Heart left ventricle (tissue), 13 donors: ENCODE data around the gene SPATA2.

Source experiments
- CTCF ChIP-seq, 12 donors: fragments of 200-600 bp; sonication (generic) in 4 of 12; IDR thresholded peaks; one replicate each; pipeline versions ENCODE4 v1.5.0 to v1.8.0; 2018 to 2022; ENCODE audit warnings: antibody characterized with exemption in 12 of 12, mild to moderate bottlenecking in 5 of 12
- POLR2A ChIP-seq, 2 donors: fragments of 450-650 bp; IDR thresholded peaks; one replicate each; pipeline ENCODE4 v1.6.1; 2017; ENCODE audit warnings: antibody characterized with exemption in 2 of 2, mild to moderate bottlenecking in 2 of 2, moderate library complexity in 2 of 2
- donor health status: ischemic (EF 13 %, LVEDD 7.1; RV severe dilation, severe dysfunction).
- donor health status: DM: no; HTN: yes; CAD: no.
- donor health status: DM: no; HTN: no; CAD: no.
- donor health status: ischemic (EF 25% LVEDD 6.9; RV normal size, moderate dysfunction).
- donor health status: ischemic (EF 25% LVEDD 5.7; RV mildly dilated, moderate dysfunction).
- donor health status: ischemic (EF 35%, LVEDD 5.7; RV mildly dilated, moderate dysfunction).
- donor health status: nonischemic (EF 11% LVEDD 7.7; RV severe dilation, severe dysfunction).
- donor health status: DM: yes; HTN: yes; CAD: no.
- donor health status: PGD.
- donor health status: ischemic (EF 29% LVEDD 5.4; RV normal size, mild dysfunction).
- donor health status: nonischemic (EF 23%, LVEDD 6.1; RV moderate dilation, normal function).

- TF ChIP-seq CTCF (IDR thresholded peaks at IDR 0.05) (no peak), POLR2A (IDR thresholded peaks at IDR 0.05) (no peak)
Measured at GRCh38 chr20:49904440-49905214, 10.7 kb downstream of the SPATA2 start.
